D341Med (cell line): ENCODE results near the gene RASGRP1.

Source experiments
- DNase-seq: peaks from one replicate; pipeline ENCODE4 v3.0.0; 2012; ENCODE audit warnings: low spot score

RASGRP1 gene

GRCh38 chr15:38535491-38536200 is 29.0 kb downstream of the RASGRP1 start:
- no peak for DNase-seq

- no peak for DNase-seq
Observed at GRCh38 chr15:38534691-38535090, 29.9 kb downstream of the RASGRP1 start.

- no peak for DNase-seq
Observed at GRCh38 chr15:38533926-38534325, 30.7 kb downstream of the RASGRP1 start.

- no peak for DNase-seq
Observed at GRCh38 chr15:38533416-38533915, 31.1 kb downstream of the RASGRP1 start.

- no peak for DNase-seq
Observed at GRCh38 chr15:38532728-38533127, 31.9 kb downstream of the RASGRP1 start.

- DNase-seq: no peak
Observed at GRCh38 chr15:38531509-38531908, 33.1 kb downstream of the RASGRP1 start.

GRCh38 chr15:38530113-38530512 is 34.5 kb downstream of the RASGRP1 start:
- no peak for DNase-seq

- no peak for DNase-seq
Observed at GRCh38 chr15:38528294-38528693, 36.3 kb downstream of the RASGRP1 start.

- no peak for DNase-seq
Observed at GRCh38 chr15:38526158-38526557, 38.5 kb downstream of the RASGRP1 start.

GRCh38 chr15:38525489-38525888 is 39.1 kb downstream of the RASGRP1 start:
- DNase-seq: no peak

- no peak for DNase-seq
Observed at GRCh38 chr15:38524156-38524555, 40.5 kb downstream of the RASGRP1 start.

- no peak for DNase-seq
Observed at GRCh38 chr15:38522922-38523321, 41.7 kb downstream of the RASGRP1 start.

- no peak for DNase-seq
Observed at GRCh38 chr15:38521316-38521715, 43.3 kb downstream of the RASGRP1 start.

GRCh38 chr15:38520035-38520434 is 44.6 kb downstream of the RASGRP1 start:
- DNase-seq: no peak

- no peak for DNase-seq
Observed at GRCh38 chr15:38518084-38518483, 46.5 kb downstream of the RASGRP1 start.

GRCh38 chr15:38517312-38517975 is 47.2 kb downstream of the RASGRP1 start:
- no peak for DNase-seq

- DNase-seq: no peak
Observed at GRCh38 chr15:38516626-38517025, 48.0 kb downstream of the RASGRP1 start.

GRCh38 chr15:38514601-38515000 is 50.0 kb downstream of the RASGRP1 start:
- no peak for DNase-seq

GRCh38 chr15:38512901-38513300 is 51.7 kb downstream of the RASGRP1 start:
- no peak for DNase-seq

GRCh38 chr15:38509152-38509551 is 55.5 kb downstream of the RASGRP1 start:
- DNase-seq: no peak

GRCh38 chr15:38508647-38509046 is 56.0 kb downstream of the RASGRP1 start:
- DNase-seq: no peak

GRCh38 chr15:38507570-38507969 is 57.0 kb downstream of the RASGRP1 start:
- DNase-seq: no peak

- no peak for DNase-seq
Observed at GRCh38 chr15:38506997-38507396, 57.6 kb downstream of the RASGRP1 start.
